HCT116 (cell line): ENCODE data around the gene NKX2-2.

Experiments
- CEBPB ChIP-seq: IDR thresholded peaks from 2 replicates; pipeline ENCODE4 v1.6.1; 2012; ENCODE audit warnings: low read depth
- CTCF ChIP-seq, 3 experiments: fragments of 200-600 bp in 1 of 3; sonication (generic) in 1 of 3; IDR thresholded peaks in 2 of 3; conservative IDR thresholded peaks in 1 of 3; 2 replicates each; pipeline ENCODE4 v1.5.1; 2012 to 2017; ENCODE audit warnings: low read depth in 2 of 3, low read length in 2 of 3, antibody characterized with exemption in 1 of 3, borderline replicate concordance in 1 of 3, control low read depth in 1 of 3, mild to moderate bottlenecking in 1 of 3, mixed read lengths in 1 of 3, mixed run types in 1 of 3, moderate library complexity in 1 of 3; ENCODE audit not compliant: insufficient read depth in 1 of 3
- EZH2 ChIP-seq: fragments of 200-600 bp; sonication (generic); IDR thresholded peaks from 2 replicates; pipeline ENCODE4 v1.6.1; 2017; ENCODE audit warnings: antibody characterized with exemption, mixed run types
- EZH2phosphoT487 ChIP-seq: fragments of 200-600 bp; IDR thresholded peaks from 2 replicates; pipeline ENCODE4 v1.6.1; 2018; ENCODE audit warnings: antibody characterized with exemption, borderline replicate concordance
- FOSL1 ChIP-seq: IDR thresholded peaks from 2 replicates; pipeline ENCODE4 v1.6.1; 2012; ENCODE audit warnings: low read depth
- JUND ChIP-seq: IDR thresholded peaks from 2 replicates; pipeline ENCODE4 v1.6.1; 2012
- MAX ChIP-seq: IDR thresholded peaks from 2 replicates; pipeline ENCODE4 v1.6.1; 2012
- POLR2A ChIP-seq: IDR thresholded peaks from 2 replicates; pipeline ENCODE4 v1.7.0; 2011; ENCODE audit warnings: borderline replicate concordance; ENCODE audit not compliant: insufficient read depth, insufficient read length; ENCODE audit errors: extremely low read depth
- POLR2AphosphoS5 ChIP-seq: IDR thresholded peaks from 2 replicates; pipeline ENCODE4 v1.6.1; 2011; ENCODE audit warnings: mild to moderate bottlenecking, low read depth, low read length, moderate library complexity
- REST ChIP-seq: IDR thresholded peaks from 2 replicates; pipeline ENCODE4 v1.6.1; 2012; ENCODE audit warnings: low read depth
- SP1 ChIP-seq: IDR thresholded peaks from 2 replicates; pipeline ENCODE4 v1.6.1; 2012; ENCODE audit warnings: low read depth
- YY1 ChIP-seq: IDR thresholded peaks from 2 replicates; pipeline ENCODE4 v1.6.1; 2011; ENCODE audit warnings: low read length, low read depth, moderate library complexity, mild to moderate bottlenecking; ENCODE audit not compliant: insufficient replicate concordance; ENCODE audit errors: extremely low read depth
- ZFX ChIP-seq: fragments of 450-650 bp; IDR thresholded peaks from 2 replicates; pipeline ENCODE4 v1.6.1; 2017
- TF ChIP-seq, protein P1 (sequence below): IDR thresholded peaks from 2 replicates; pipeline ENCODE4 v1.6.1; 2011; ENCODE audit warnings: mild to moderate bottlenecking, low read length, moderate library complexity; ENCODE audit not compliant: insufficient replicate concordance; ENCODE audit errors: extremely low read depth

DNA sequence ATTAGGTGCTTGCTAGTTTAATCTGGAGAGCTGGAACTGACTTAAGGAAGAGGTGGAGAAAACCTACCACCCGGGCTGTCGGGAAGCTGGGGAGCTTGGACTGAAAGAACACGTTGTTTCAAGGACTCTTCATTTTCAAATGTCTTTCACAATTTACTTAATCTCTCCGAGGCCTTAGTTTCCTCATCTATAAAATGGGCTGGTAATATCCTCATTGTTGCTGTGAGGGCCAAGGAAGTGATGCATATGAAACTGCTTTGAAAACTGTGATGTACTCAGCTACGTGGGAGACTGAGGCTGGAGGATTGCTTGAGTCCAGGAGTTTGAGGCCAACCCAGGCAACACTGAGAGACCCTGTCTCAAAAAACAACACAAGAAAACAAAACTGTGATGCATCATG is 36.7 kb upstream of the NKX2-2 start:
- TF ChIP-seq JUND (no peak), EZH2phosphoT487 (no peak), CTCF (IDR thresholded peaks at IDR 0.05 in 2 of 3, conservative IDR thresholded peaks at IDR 0.05 in 1 of 3; ENCODE audit: borderline replicate concordance in 1 of 3, insufficient read depth in 1 of 3, low read depth in 2 of 3, low read length in 2 of 3) (no peak), SP1 (no peak), MAX (no peak), POLR2A (no peak), POLR2AphosphoS5 (no peak), YY1 (no peak), EZH2 (no peak), REST (no peak), ZFX (no peak), CEBPB (no peak), FOSL1 (no peak)
- TF ChIP-seq, protein P1, sequence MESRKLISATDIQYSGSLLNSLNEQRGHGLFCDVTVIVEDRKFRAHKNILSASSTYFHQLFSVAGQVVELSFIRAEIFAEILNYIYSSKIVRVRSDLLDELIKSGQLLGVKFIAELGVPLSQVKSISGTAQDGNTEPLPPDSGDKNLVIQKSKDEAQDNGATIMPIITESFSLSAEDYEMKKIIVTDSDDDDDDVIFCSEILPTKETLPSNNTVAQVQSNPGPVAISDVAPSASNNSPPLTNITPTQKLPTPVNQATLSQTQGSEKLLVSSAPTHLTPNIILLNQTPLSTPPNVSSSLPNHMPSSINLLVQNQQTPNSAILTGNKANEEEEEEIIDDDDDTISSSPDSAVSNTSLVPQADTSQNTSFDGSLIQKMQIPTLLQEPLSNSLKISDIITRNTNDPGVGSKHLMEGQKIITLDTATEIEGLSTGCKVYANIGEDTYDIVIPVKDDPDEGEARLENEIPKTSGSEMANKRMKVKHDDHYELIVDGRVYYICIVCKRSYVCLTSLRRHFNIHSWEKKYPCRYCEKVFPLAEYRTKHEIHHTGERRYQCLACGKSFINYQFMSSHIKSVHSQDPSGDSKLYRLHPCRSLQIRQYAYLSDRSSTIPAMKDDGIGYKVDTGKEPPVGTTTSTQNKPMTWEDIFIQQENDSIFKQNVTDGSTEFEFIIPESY, result no peak
